ENCODE measurements around the gene HTD2.
A peak's percentile ranks its signal among the peaks of the same experiment; 100 is the strongest.

DNA sequence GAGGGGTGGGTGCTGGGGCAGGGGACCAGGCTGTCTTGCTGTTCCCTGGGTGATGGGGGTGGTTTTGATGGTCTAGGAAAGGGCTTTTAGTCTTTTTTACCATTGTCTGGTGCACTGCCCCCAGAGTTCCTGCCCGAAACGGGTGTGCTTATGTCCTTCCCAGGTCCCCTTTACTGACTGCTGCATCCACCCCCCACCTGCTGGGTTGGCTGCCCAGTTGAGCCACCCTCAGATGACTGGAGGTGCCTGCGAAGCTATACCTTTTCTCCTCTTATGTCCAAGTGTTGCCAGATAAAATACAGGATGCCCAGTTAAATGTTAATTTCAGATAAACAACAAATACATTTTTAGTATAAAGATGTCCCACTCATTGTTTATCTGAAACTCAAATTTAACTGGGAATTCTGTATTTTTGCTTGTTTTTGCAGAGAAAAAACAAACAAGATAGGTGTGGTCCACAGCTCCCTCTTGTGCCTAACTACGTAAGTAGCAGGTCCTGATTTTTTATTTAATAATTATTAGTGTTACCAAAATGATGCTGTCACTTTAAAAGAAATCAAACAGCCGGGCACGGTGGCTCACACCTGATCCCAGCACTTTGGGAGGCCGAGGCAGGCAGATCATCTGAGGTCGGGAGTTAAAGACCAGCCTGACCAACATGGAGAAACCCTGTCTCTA, 6.3 kb upstream of the HTD2 start:
- TF ChIP-seq, protein P1, sequence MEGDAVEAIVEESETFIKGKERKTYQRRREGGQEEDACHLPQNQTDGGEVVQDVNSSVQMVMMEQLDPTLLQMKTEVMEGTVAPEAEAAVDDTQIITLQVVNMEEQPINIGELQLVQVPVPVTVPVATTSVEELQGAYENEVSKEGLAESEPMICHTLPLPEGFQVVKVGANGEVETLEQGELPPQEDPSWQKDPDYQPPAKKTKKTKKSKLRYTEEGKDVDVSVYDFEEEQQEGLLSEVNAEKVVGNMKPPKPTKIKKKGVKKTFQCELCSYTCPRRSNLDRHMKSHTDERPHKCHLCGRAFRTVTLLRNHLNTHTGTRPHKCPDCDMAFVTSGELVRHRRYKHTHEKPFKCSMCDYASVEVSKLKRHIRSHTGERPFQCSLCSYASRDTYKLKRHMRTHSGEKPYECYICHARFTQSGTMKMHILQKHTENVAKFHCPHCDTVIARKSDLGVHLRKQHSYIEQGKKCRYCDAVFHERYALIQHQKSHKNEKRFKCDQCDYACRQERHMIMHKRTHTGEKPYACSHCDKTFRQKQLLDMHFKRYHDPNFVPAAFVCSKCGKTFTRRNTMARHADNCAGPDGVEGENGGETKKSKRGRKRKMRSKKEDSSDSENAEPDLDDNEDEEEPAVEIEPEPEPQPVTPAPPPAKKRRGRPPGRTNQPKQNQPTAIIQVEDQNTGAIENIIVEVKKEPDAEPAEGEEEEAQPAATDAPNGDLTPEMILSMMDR (IDR thresholded peaks at IDR 0.05; ENCODE audit: extremely low read depth in 1 of 2, insufficient read depth in 1 of 2, low read depth in 1 of 2, low read length in 2 of 2): peak; percentile 33 to 37
- no peak for TF ChIP-seq POLR2A (IDR thresholded peaks at IDR 0.05; ENCODE audit: low read depth, low read length)
- no peak for TF ChIP-seq EZH2 (IDR thresholded peaks at IDR 0.05; ENCODE audit: borderline replicate concordance, low read depth, low read length, severe bottlenecking)
- TF ChIP-seq POLR2AphosphoS5 (IDR thresholded peaks at IDR 0.05; ENCODE audit: insufficient read depth, low read depth, low read length): no peak

All from endothelial cell of umbilical vein (primary cell).